CD4-positive, alpha-beta T cell treated with Interleukin-6 for 4 hours (primary cell): ENCODE results near the gene TAMALIN.

Source experiments
- DNase-seq: peaks from one replicate; pipeline ENCODE4 v3.0.0-alpha.2; 2020; ENCODE audit warnings: mixed read lengths

The TAMALIN gene

DNA sequence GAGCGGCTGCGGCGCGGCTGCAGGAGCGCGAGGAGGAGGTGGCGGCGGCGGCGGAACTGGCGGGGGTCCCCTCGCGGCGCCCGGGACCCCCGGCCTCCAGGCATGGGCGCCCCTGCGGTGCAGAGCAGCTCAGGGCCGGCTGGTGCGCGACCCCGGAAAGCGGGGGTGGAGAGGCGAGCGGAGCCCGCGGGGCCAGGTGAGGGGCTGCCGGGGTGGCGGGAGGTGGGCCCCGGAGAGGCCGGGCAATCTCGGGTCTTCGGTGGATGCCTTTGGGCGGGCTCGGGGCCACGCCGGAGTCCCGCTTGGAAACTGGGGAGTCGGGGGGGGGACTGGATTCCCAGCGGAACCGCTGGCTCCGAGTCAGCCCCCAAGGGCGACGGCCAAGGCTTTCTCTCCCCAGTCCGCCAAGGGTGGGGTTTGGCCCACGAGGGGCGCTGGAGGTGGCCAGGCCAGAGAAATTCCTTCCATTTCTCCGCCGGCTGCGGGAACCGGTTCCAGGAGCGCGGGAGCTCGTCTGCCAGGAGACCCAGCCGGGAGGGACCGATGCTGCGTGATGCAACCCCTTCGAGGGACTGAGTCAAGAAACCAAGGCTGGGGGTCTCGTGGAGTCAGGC, 30.6 kb downstream of the TAMALIN start:
- no peak for DNase-seq

GRCh38 chr12:52038447-52038846, 31.7 kb downstream of the TAMALIN start:
- DNase-seq = no peak

DNA sequence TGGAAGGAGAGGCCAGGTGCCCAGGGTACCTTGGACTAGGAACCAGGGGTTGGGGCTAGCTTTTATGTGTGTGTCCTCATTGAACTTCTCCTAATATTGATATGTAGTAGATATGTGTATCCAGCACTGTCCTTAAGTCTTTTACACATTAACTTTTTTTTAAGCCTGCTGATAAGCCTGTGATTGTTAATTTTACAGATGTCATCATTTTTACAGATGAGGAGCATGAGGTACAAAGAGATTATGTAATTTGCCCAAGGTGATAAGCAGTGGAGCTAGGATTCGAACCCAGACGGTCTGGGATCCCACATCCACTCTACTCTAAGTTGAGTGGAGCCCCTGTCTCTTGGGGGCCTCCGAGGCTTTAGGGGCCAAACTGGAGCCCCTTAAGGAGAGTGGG, 34.3 kb downstream of the TAMALIN start:
- no peak for DNase-seq

GRCh38 chr12:52041695-52042123, 35.0 kb downstream of the TAMALIN start:
- DNase-seq = peak; percentile 47

DNA sequence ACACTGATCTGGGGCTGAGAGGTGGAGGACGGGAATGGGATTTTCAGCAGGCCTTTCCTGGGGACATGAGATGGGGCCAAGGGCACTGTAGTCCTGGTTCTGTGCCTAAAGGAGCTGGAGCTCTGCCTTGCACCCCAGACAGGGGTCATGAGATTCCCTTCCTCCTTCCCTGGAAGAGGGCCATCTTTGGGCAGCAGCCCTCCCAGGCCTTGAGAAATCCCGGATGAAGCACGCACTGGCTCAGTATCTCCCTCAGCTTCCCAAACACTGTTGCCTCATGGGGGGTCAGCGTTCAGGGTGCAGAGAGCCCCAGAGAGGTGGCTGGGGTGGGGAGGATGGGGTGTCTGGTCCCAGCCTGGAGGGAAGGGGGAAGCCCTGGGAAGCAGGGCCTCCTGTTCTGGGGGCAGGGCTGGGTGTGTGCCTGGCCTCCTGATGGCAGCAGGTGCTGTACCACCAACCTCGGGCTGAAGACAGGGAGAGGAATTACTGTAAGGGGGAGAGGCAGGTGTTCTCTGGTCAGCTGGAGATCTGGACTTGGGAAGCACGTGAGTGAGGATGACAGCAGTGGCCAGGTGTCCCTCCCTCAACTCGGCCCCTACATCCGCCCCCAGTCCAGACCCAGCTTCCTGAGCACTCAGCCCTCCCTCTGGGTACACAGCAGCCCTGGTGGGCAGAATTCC, 36.1 kb downstream of the TAMALIN start:
- DNase-seq = no peak

DNA sequence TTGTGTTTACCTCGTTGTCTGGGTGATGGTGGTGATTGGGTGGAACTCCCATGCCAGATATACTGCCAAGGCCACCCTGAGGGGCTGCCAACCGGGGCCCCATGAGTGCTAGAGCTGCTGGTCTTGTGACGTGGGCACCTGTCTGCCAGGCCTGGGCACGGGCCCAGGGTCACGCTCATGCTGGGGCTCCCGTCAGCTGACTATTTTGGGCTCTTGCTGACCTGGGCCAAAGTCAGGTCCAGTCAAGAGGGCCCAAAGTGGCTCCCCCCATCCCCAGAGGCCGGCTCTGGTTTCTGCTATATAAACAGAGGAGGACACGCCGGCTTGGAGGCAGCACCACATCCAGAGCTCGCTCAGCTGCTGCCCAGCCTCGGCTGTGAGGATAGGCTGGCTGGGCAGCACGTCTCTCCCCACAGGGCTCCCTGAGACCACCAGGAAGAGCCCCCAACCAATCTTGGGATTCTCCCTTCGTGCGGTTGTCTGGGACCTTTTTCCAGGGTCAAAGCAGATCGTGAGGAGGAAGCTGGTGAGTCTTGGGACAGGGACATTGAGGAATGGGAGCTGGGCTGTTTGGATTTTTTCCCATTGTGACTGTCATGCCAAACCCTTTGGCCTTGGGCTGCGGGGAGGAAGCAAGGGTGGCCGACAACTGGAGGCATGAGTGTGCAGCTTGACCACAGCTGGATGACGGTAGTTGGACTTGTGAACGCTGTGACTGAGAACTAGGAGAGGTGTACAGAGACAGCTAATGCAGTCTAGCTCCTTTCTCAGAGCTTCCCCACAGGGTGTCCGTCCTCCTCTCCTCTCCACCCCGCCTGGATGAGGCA, 36.9 kb downstream of the TAMALIN start:
- DNase-seq = no peak

DNA sequence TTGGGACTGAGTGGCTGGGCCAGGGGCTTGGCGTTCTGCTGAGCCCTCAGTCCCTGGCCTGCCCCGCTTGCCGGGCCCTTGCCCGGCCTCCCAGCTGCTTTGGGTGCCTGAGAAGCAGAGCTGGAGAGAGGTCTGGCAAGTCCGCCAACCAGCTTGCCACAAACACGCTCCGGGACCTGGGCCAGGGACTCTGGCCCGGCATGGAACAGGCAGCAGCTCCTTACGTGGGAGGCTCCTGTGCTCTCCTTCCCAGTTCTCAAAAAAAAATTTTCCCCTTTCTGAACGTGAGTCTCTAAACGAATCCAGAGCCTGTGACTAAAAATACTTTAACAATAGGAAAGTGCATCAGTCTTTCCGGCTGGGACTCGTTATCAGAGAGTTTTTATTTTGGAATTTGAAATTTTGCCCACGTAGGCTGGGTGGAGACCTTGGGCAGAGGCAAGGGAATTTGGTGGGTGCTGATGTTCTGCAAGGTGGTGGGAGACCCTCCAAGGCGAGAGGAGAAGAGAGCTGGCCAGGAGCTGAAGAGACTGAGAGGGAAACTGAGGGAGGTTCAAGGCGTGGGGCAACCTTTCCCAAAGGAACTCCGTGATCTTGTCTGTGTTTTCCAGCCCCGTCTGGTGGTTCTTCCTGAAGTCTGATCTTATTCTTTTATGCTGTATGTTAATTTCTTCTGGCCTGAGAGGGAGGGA, 37.7 kb downstream of the TAMALIN start:
- DNase-seq = no peak

DNA sequence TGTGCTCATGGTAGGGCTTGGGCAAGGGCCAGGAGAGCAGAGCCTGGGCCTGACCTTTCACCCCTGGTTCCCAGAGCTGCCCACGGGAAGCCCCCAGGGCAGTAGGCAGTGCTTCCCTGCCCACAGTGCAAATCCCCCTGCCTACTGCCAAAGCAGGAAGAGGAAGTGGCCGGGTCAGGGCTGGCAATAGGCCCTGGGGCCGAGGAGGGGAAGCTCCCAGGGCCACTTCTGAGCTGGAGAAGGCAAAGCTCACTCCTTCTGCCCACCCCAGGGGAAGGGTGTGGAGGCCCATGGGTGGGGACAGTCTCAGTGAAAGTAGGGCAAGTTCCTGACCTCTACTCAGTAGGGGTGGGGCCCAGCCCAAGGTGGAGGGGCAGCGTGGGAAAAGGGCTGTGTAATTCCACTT, 39.1 kb downstream of the TAMALIN start:
- no peak for DNase-seq

DNA sequence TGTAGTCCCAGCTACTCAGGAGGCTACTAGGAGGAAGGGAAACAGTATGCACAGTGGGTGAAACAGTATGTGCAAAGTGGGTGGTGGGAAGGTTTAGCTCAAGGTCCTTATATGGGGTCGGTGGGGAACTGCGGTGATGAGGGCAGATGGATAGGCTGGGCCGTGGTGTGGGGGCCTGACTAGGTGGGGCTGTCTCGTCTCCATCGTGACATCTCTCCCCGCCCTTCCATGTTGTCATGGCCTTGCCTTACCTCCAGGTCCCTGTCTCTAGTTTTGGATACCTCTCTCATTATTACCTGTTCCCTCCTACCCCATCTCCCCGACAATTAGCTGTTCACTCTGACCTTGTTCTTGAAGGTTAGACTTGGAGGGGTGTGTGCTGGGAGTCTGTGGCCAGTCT, 40.1 kb downstream of the TAMALIN start:
- no peak for DNase-seq

DNA sequence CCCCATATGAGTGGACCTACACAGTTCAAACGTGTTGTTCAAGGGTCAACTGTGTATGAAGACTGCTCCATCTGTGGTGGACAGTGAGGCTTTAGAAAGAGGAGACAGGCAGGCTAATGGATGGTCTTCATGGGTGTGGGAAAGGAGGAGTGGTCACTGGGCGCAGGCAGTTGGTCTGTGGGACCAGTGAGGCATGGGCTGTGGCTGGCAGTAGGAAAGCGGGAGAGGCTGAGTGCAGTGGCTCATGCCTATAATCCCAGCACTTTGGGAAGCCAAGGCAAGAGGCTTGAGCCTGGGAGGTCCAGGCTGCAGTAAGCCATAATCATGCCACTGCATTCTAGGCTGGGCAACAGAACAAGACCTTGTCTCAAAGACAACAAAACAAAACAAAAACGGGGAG, 42.5 kb downstream of the TAMALIN start:
- no peak for DNase-seq

DNA sequence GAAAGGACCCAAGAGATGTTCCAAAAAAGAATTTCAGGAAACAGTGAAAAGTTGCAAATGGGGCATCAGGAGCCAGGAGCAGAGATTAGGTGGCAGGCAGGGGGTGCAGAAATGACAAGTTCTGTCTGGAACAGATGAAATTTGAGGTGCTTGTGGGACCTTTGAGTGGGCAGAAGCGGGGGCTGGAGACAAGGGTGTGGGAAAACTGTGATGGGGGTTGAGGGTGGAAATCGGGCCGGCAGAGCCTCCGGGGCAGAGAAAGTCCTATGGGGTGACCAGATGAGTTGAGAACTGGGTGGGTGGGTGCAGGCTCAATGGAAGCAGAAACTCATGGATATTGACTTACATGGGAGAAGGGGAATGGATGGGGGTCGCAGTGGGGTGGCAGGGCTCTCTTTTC, 42.9 kb downstream of the TAMALIN start:
- DNase-seq = no peak

DNA sequence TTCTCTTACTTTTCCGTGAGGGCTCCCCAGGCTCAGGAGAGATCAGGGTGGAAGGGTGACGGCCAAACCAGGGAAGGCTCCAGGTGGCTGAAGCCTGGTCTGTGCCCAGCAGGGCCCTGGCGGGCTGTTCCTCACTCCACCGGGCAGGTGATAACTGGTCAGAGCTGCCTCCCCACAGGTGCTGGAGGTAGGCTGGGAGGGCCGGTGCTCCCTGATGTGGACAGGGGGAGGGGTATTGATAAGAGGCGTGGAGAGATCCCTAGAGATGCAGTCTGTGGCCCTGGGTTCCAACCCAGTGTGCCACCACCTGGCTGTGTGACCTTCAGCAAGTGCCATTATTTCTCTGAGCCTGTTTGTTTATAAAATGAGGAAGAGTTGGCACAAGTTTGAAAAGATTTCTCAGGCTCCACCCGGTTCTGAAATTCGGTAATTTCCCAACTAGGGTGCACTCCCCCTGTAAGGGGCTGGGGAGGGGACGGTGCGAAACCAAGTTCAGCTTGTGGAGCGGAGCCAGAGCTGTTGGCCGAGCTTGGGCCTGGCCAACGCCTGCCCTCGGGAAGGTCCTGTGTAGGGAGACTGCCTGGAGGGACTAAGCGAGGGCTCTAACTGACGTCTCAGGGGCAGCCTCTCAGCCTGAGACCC, 43.5 kb downstream of the TAMALIN start:
- DNase-seq = no peak

GRCh38 chr12:52050758-52051541, 44.2 kb downstream of the TAMALIN start, which contains the start of gene NR4A1:
NR4A1 (plus strand) TSS chr12:52051442; CDS start chr12:52054329, 2,887 bp downstream.
- DNase-seq = peak; percentile 99

- DNase-seq = no peak
Observed at GRCh38 chr12:52052468-52053186, 45.9 kb downstream of the TAMALIN start.

- no peak for DNase-seq
Observed at GRCh38 chr12:52053536-52054209, 46.9 kb downstream of the TAMALIN start.

- no peak for DNase-seq
Observed at GRCh38 chr12:52054231-52054832, 47.6 kb downstream of the TAMALIN start.

DNA sequence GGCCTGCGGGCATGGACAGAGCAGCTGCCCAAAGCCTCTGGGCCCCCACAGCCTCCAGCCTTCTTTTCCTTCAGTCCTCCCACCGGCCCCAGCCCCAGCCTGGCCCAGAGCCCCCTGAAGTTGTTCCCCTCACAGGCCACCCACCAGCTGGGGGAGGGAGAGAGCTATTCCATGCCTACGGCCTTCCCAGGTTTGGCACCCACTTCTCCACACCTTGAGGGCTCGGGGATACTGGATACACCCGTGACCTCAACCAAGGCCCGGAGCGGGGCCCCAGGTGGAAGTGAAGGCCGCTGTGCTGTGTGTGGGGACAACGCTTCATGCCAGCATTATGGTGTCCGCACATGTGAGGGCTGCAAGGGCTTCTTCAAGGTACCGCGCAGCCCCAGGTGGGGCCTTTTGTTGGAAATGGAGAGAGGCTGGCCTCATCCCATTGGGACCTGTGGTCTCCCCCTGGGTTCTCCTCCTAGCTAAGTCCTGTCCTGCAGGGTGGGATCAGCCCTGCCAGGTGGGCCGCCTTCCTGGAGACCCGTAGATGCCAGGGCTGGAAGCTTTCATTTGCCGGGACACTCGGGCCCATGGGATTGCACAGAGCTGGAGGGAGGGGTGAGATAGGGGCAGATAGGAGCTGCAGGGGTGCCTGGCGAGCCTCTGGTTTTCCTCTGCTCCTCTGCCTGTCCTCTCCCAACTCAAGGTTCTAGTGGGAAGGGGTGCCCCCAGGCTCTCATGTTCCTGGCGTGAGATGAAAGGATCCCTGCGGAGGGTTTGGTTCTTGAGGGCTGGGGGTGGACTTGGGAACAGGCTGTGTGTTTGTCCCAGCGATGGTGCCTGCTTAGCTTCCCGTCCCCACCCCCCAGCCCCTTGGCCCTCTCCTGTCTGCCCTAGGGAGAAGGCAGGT, 48.3 kb downstream of the TAMALIN start:
- DNase-seq = no peak

GRCh38 chr12:52055731-52056711, 49.3 kb downstream of the TAMALIN start:
- no peak for DNase-seq
